SU-DHL-6 (cell line): ENCODE measurements around the gene AMER3.

ENCODE experiments used
- H2AFZ ChIP-seq: fragments of 200-600 bp; sonication (generic); 2 replicates; pipeline ENCODE4 v1.6.1; 2014; ENCODE audit warnings: low read depth, mild to moderate bottlenecking, moderate library complexity, mixed read lengths, antibody characterized with exemption, low read length; ENCODE audit not compliant: severe bottlenecking
- H3F3A ChIP-seq: fragments of 200-600 bp; shearing (Covaris generic); 2 replicates; pipeline ENCODE4 v1.6.0; 2016; ENCODE audit warnings: antibody characterized with exemption, mild to moderate bottlenecking; ENCODE audit not compliant: insufficient read depth
- H3K27ac ChIP-seq: fragments of 200-600 bp; sonication (generic); 2 replicates; pipeline ENCODE4 v1.5.1; 2016; ENCODE audit warnings: low read depth, mild to moderate bottlenecking, low read length, moderate library complexity, mixed read lengths
- H3K27me3 ChIP-seq: fragments of 200-600 bp; sonication (generic), shearing (Covaris generic); 2 replicates; pipeline ENCODE4 v1.6.0; 2014; ENCODE audit warnings: mild to moderate bottlenecking, low read length
- H3K36me3 ChIP-seq: fragments of 200-600 bp; sonication (generic); 2 replicates; pipeline ENCODE4 v1.6.1; 2014; ENCODE audit warnings: mild to moderate bottlenecking, low read length, mixed read lengths
- H3K4me2 ChIP-seq: fragments of 300-600, 200-600 bp; shearing (Covaris generic), sonication (generic); 2 replicates; pipeline ENCODE4 v1.6.0; 2014; ENCODE audit warnings: low read length, low read depth, mild to moderate bottlenecking; ENCODE audit not compliant: poor library complexity, severe bottlenecking
- H3K4me3 ChIP-seq: fragments of 200-600 bp; sonication (generic); 2 replicates; pipeline ENCODE4 v1.5.1; 2014; ENCODE audit warnings: antibody characterized with exemption, low read length, mild to moderate bottlenecking, mixed read lengths; ENCODE audit not compliant: insufficient read depth, poor library complexity, severe bottlenecking
- H3K79me2 ChIP-seq: fragments of 200-600 bp; sonication (generic); 2 replicates; pipeline ENCODE4 v1.6.1; 2014; ENCODE audit warnings: mild to moderate bottlenecking, low read length, moderate library complexity; ENCODE audit not compliant: insufficient read depth
- H3K9ac ChIP-seq: fragments of 200-600 bp; sonication (generic); 2 replicates; pipeline ENCODE4 v1.7.0; 2014; ENCODE audit warnings: mild to moderate bottlenecking, low read length
- H3K9me2 ChIP-seq: fragments of 200-600 bp; sonication (generic); replicated peaks from 2 replicates; pipeline ENCODE4 v1.6.1; 2014; ENCODE audit warnings: low read length; ENCODE audit not compliant: insufficient read depth
- H3K9me3 ChIP-seq: fragments of 200-600 bp; sonication (generic); 2 replicates; pipeline ENCODE4 v1.6.1; 2014; ENCODE audit warnings: low read length, mixed read lengths; ENCODE audit not compliant: insufficient read depth
- H4K20me1 ChIP-seq: fragments of 200-600 bp; sonication (generic); 2 replicates; pipeline ENCODE4 v1.6.1; 2014; ENCODE audit warnings: low read depth, mild to moderate bottlenecking, antibody characterized with exemption, low read length, moderate library complexity, mixed read lengths
- CTCF ChIP-seq: fragments of 200-600 bp; sonication (generic); IDR thresholded peaks from one replicate; pipeline ENCODE4 v1.5.1; 2017; ENCODE audit warnings: antibody characterized with exemption, mild to moderate bottlenecking, low read length, moderate library complexity; ENCODE audit not compliant: insufficient read depth, poor library complexity, severe bottlenecking
- EZH2phosphoT487 ChIP-seq: fragments of 200-600 bp; sonication (generic), shearing (Covaris generic); conservative IDR thresholded peaks from 2 replicates; pipeline ENCODE4 v1.6.1; 2018; ENCODE audit warnings: mild to moderate bottlenecking, antibody characterized with exemption, low read length, moderate library complexity, mixed read lengths

Gene AMER3

GRCh38 chr2:130762031-130762909 is 6.9 kb downstream of the AMER3 start:
- Histone ChIP-seq H3K36me3 (no peaks in the 10 kb centered on the region), H3F3A (no peaks in the 10 kb centered on the region), H3K4me3 (no peak overlapping the region), H3K9ac (no peak overlapping the region), H4K20me1 (no peaks in the 10 kb centered on the region), H3K27ac (no peak overlapping the region), H3K4me2 (no peak overlapping the region), H3K79me2 (no peaks in the 10 kb centered on the region), H3K9me3 (no peaks in the 10 kb centered on the region), H2AFZ (no peak overlapping the region), H3K27me3 (no peaks in the 10 kb centered on the region), H3K9me2 (no peaks in the 10 kb centered on the region)
- TF ChIP-seq EZH2phosphoT487 = no peak
- no peak for TF ChIP-seq CTCF

GRCh38 chr2:130762910-130763385 is 7.6 kb downstream of the AMER3 start:
- Histone ChIP-seq H3K36me3 (no peaks in the 10 kb centered on the region), H3K4me2 (no peak overlapping the region), H3K9ac (no peak overlapping the region), H3K9me2 (no peaks in the 10 kb centered on the region), H3K27ac (no peak overlapping the region), H4K20me1 (no peaks in the 10 kb centered on the region), H3K9me3 (no peaks in the 10 kb centered on the region), H2AFZ (no peak overlapping the region), H3F3A (no peaks in the 10 kb centered on the region), H3K27me3 (no peaks in the 10 kb centered on the region), H3K79me2 (no peaks in the 10 kb centered on the region), H3K4me3 (no peak overlapping the region)
- TF ChIP-seq CTCF (no peak), EZH2phosphoT487 (no peak)

- no peaks in the 10 kb centered on the region for H4K20me1 ChIP-seq
- H3K9ac ChIP-seq = no peak overlapping the region
- H3K9me2 ChIP-seq = no peaks in the 10 kb centered on the region
- no peaks in the 10 kb centered on the region for H3K36me3 ChIP-seq
- no peak for TF ChIP-seq EZH2phosphoT487
- TF ChIP-seq CTCF = no peak
- H3K27ac ChIP-seq = no peak overlapping the region
- no peaks in the 10 kb centered on the region for H3K79me2 ChIP-seq
- no peak overlapping the region for H3K4me3 ChIP-seq
- no peak overlapping the region for H3K4me2 ChIP-seq
- H3F3A ChIP-seq = no peaks in the 10 kb centered on the region
- H3K9me3 ChIP-seq = no peaks in the 10 kb centered on the region
- no peak overlapping the region for H2AFZ ChIP-seq
- no peaks in the 10 kb centered on the region for H3K27me3 ChIP-seq
Observed at GRCh38 chr2:130763405-130763804, 8.1 kb downstream of the AMER3 start.
